Left ventricle myocardium inferior (tissue), 1 donor: ENCODE measurements around the gene SLC29A2. TPM values are rescaled to one million over a fixed set of nuclear protein-coding genes. Genes with fewer than 3 reads are reported as not detected.

Source experiments
- DNase-seq: peaks from one replicate; pipeline ENCODE4 v3.0.0-alpha.2; 2020
- H3K27ac ChIP-seq: fragments of 200-600 bp; replicated peaks from 2 replicates; pipeline ENCODE4 v1.8.0; 2021
- H3K27me3 ChIP-seq: fragments of 200-600 bp; 2 replicates; pipeline ENCODE4 v1.8.0; 2021; ENCODE audit warnings: low read depth
- H3K36me3 ChIP-seq: fragments of 200-600 bp; 2 replicates; pipeline ENCODE4 v1.8.0; 2021
- H3K4me1 ChIP-seq: fragments of 200-600 bp; 2 replicates; pipeline ENCODE4 v1.8.0; 2021
- H3K4me3 ChIP-seq: fragments of 200-600 bp; 2 replicates; pipeline ENCODE4 v1.8.0; 2021; ENCODE audit warnings: mild to moderate bottlenecking, moderate library complexity
- H3K9me3 ChIP-seq: fragments of 200-600 bp; replicated peaks from 2 replicates; pipeline ENCODE4 v1.8.0; 2021
- CTCF ChIP-seq: fragments of 200-600 bp; IDR thresholded peaks from 2 replicates; pipeline ENCODE4 v1.8.0; 2021; ENCODE audit warnings: antibody characterized with exemption, mild to moderate bottlenecking, borderline replicate concordance
- intact Hi-C: fragments of 100-400 bp; cut with micrococcal nuclease; formaldehyde crosslinking; loops from one replicate; pipeline ENCODE4 v1.11.0; 2022
- total RNA-seq: library from RNA; stranded (reverse); fragmentation: NEBNext Ultra II Directional; extraction: Animal tissue kit (Norgen Biotek cat#: 25700); gene quantifications from one replicate; pipeline ENCODE4 v1.2.1, GENCODE V29; 2021
- donor health status: DM: no; HTN: yes; CAD: no; lungs with severe emphysema.

Gene SLC29A2
- total RNA-seq, 1 donor from 2014 or later = 14.6 TPM

GRCh38 chr11:66347425-66348276 is 23.9 kb downstream of the SLC29A2 start, which contains the start of gene B4GAT1:
Gene B4GAT1 (minus strand): TSS chr11:66347629. CDS start chr11:66347545, 84 bp downstream.
- peaks cover 2% of the 10 kb centered on the region for H3K36me3 ChIP-seq
- intact Hi-C loops = no loop called here
- no peak for TF ChIP-seq CTCF
- peak; percentile 77 for DNase-seq
- H3K27me3 ChIP-seq = no peaks in the 10 kb centered on the region
- no peaks in the 10 kb centered on the region for H3K9me3 ChIP-seq
- peak within 1 kb of the TSS; percentile 97 for H3K27ac ChIP-seq
- peak within 1 kb of the TSS; percentile 89 for H3K4me3 ChIP-seq
- peaks cover 55% of the 10 kb centered on the region for H3K4me1 ChIP-seq

GRCh38 chr11:66346476-66347424 is 24.8 kb downstream of the SLC29A2 start:
- H3K4me1 ChIP-seq = peaks cover 55% of the 10 kb centered on the region
- intact Hi-C loops = no loop called here
- TF ChIP-seq CTCF = no peak
- H3K9me3 ChIP-seq = no peaks in the 10 kb centered on the region
- no peak for DNase-seq
- H3K27me3 ChIP-seq = no peaks in the 10 kb centered on the region
- H3K27ac ChIP-seq = peak overlapping the region; percentile 97
- peak overlapping the region; percentile 89 for H3K4me3 ChIP-seq
- H3K36me3 ChIP-seq = peaks cover 11% of the 10 kb centered on the region

GRCh38 chr11:66345316-66345649 is 26.3 kb downstream of the SLC29A2 start:
- Histone ChIP-seq H3K27me3 (no peaks in the 10 kb centered on the region), H3K4me3 (peak overlapping the region; percentile 89), H3K36me3 (peaks cover 26% of the 10 kb centered on the region), H3K4me1 (peaks cover 55% of the 10 kb centered on the region), H3K9me3 (no peaks in the 10 kb centered on the region), H3K27ac (peak overlapping the region; percentile 97)
- DNase-seq = no peak
- no peak for TF ChIP-seq CTCF
- intact Hi-C loops = no loop called here

- intact Hi-C loops = no loop called here
- Histone ChIP-seq H3K4me1 (peaks cover 55% of the 10 kb centered on the region), H3K27me3 (no peaks in the 10 kb centered on the region), H3K36me3 (peaks cover 31% of the 10 kb centered on the region), H3K27ac (peak within 1 kb of the TSS; percentile 97), H3K4me3 (peak within 1 kb of the TSS; percentile 89), H3K9me3 (no peaks in the 10 kb centered on the region)
- DNase-seq = peak; percentile 99
- peak; percentile 43 for TF ChIP-seq CTCF
Observed at GRCh38 chr11:66344550-66345315, 26.8 kb downstream of the SLC29A2 start, which contains the start of gene BRMS1. Gene BRMS1 (minus strand): TSS chr11:66345104. CDS start chr11:66342234, 2,870 bp downstream.

GRCh38 chr11:66343176-66343575 is 28.4 kb downstream of the SLC29A2 start:
- Histone ChIP-seq H3K9me3 (no peaks in the 10 kb centered on the region), H3K36me3 (peaks cover 47% of the 10 kb centered on the region), H3K27ac (no peak overlapping the region), H3K4me3 (no peak overlapping the region), H3K27me3 (no peaks in the 10 kb centered on the region), H3K4me1 (peaks cover 51% of the 10 kb centered on the region)
- intact Hi-C loops = no loop called here
- no peak for DNase-seq
- TF ChIP-seq CTCF = no peak
